BLaER1 treated with 17β-estradiol and CSF1 and Interleukin-3, amounts not matched to agents 10 nM and 100 nM (cell line): Measurements from ENCODE around the gene CFAP46.

Source experiments
- H3K27ac ChIP-seq, 11 experiments: shearing (Covaris generic); formaldehyde crosslinking; 2 replicates each; pipeline ENCODE4 v1.8.1; 2022
- H3K27me3 ChIP-seq, 11 experiments: shearing (Covaris generic); formaldehyde crosslinking; 2 replicates each; pipeline ENCODE4 v1.8.1; 2022
- H3K36me3 ChIP-seq, 11 experiments: shearing (Covaris generic); formaldehyde crosslinking; 2 replicates each; pipeline ENCODE4 v1.8.1; 2022
- H3K4me1 ChIP-seq, 10 experiments: shearing (Covaris generic); formaldehyde crosslinking; 2 replicates each; pipeline ENCODE4 v1.8.1; 2022
- H3K4me2 ChIP-seq, 11 experiments: shearing (Covaris generic); formaldehyde crosslinking; 2 replicates each; pipeline ENCODE4 v1.8.1; 2022
- H3K4me3 ChIP-seq, 10 experiments: shearing (Covaris generic); formaldehyde crosslinking; 2 replicates each; pipeline ENCODE4 v1.8.1; 2022
- H3K9ac ChIP-seq, 11 experiments: shearing (Covaris generic); formaldehyde crosslinking; 2 replicates each; pipeline ENCODE4 v1.8.1; 2022
- H3K9me3 ChIP-seq, 11 experiments: shearing (Covaris generic); formaldehyde crosslinking; replicated peaks in 1 of 11; 2 replicates each; pipeline ENCODE4 v1.8.1; 2022
- H4K20me1 ChIP-seq, 11 experiments: shearing (Covaris generic); formaldehyde crosslinking; 2 replicates each; pipeline ENCODE4 v1.8.1; 2022
- Cebpa-rat ChIP-seq, 11 experiments: shearing (Covaris generic); IDR thresholded peaks; 2 replicates each; pipeline ENCODE4 v1.8.1; 2022

The CFAP46 gene

GRCh38 chr10:132811891-132812481 is 130.4 kb downstream of the CFAP46 start:
- no peak overlapping the region for H3K27ac ChIP-seq

GRCh38 chr10:132810807-132811700 is 131.3 kb downstream of the CFAP46 start:
- no peaks in the 10 kb centered on the region for H3K27me3 ChIP-seq
- no peak overlapping the region for H3K4me3 ChIP-seq
- H3K9ac ChIP-seq: no peak overlapping the region
- H3K9me3 ChIP-seq: no peaks in the 10 kb centered on the region
- H3K4me1 ChIP-seq: peaks cover 0 to 33% (median 20%) of the 10 kb centered on the region in 10 experiments; a peak in 13 of 20 replicates
- no peak overlapping the region for H3K27ac ChIP-seq
- no peak for TF ChIP-seq Cebpa-rat (IDR thresholded peaks at IDR 0.05)
- H4K20me1 ChIP-seq: peaks cover 0 to 21% (median 0%) of the 10 kb centered on the region in 11 experiments; a peak in 2 of 22 replicates
- H3K4me2 ChIP-seq: no peak overlapping the region
- H3K36me3 ChIP-seq: no peaks in the 10 kb centered on the region

More at GRCh38 chr10:132811891-132812481, 130.4 kb downstream of the CFAP46 start:
- Histone ChIP-seq H4K20me1 (peaks cover 0 to 21% (median 0%) of the 10 kb centered on the region in 11 experiments; a peak in 2 of 22 replicates), H3K36me3 (no peaks in the 10 kb centered on the region), H3K4me2 (no peak overlapping the region), H3K4me3 (no peak overlapping the region), H3K9me3 (peaks cover 0 to 4% (median 0%) of the 10 kb centered on the region in 11 experiments; a peak in 2 of 22 replicates), H3K9ac (no peak overlapping the region), H3K4me1 (peaks cover 0 to 33% (median 21%) of the 10 kb centered on the region in 10 experiments; a peak in 12 of 20 replicates), H3K27me3 (no peaks in the 10 kb centered on the region)
- no peak for TF ChIP-seq Cebpa-rat (IDR thresholded peaks at IDR 0.05)

DNA sequence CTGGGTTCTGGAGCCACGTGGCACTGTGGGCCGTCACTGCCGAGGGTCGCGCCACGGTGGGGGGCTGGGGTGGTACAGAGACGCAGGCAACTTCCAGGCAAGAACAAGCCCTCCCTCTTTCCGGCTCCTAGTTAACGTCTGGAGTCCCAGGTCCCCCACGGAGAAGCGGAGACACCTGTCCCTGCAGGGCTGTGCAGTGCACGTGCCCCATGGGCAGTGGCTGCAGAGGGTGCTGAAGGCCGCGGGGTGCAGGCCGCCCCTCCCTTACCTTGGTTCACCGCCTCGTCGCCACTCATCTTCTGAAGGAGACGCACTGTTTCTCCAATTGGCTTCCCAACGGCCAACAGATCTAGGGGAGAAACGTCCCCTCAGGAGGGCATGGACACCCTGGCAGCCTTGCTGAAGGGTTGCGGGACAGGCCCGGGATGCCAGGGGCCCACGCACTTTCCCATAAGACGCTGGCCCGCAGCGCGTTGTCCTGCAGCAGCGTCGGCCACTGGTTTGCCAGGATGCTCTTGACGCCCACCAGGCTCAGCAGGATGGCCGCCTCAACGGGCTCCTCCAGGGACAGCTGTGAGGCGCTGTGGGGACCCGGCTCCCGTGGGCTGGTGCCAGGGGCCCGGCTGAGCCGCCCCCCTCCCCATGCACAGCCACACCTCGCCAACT is 132.1 kb downstream of the CFAP46 start:
- H3K27ac ChIP-seq: no peak overlapping the region
- no peaks in the 10 kb centered on the region for H3K36me3 ChIP-seq
- H3K4me2 ChIP-seq: no peak overlapping the region
- no peaks in the 10 kb centered on the region for H3K27me3 ChIP-seq
- peaks cover 0 to 33% (median 20%) of the 10 kb centered on the region in 10 experiments; a peak in 15 of 20 replicates for H3K4me1 ChIP-seq
- H3K9ac ChIP-seq: no peak overlapping the region
- no peak for TF ChIP-seq Cebpa-rat (IDR thresholded peaks at IDR 0.05)
- no peak overlapping the region for H3K4me3 ChIP-seq
- no peaks in the 10 kb centered on the region for H3K9me3 ChIP-seq
- H4K20me1 ChIP-seq: peaks cover 0 to 21% (median 0%) of the 10 kb centered on the region in 11 experiments; a peak in 2 of 22 replicates

DNA sequence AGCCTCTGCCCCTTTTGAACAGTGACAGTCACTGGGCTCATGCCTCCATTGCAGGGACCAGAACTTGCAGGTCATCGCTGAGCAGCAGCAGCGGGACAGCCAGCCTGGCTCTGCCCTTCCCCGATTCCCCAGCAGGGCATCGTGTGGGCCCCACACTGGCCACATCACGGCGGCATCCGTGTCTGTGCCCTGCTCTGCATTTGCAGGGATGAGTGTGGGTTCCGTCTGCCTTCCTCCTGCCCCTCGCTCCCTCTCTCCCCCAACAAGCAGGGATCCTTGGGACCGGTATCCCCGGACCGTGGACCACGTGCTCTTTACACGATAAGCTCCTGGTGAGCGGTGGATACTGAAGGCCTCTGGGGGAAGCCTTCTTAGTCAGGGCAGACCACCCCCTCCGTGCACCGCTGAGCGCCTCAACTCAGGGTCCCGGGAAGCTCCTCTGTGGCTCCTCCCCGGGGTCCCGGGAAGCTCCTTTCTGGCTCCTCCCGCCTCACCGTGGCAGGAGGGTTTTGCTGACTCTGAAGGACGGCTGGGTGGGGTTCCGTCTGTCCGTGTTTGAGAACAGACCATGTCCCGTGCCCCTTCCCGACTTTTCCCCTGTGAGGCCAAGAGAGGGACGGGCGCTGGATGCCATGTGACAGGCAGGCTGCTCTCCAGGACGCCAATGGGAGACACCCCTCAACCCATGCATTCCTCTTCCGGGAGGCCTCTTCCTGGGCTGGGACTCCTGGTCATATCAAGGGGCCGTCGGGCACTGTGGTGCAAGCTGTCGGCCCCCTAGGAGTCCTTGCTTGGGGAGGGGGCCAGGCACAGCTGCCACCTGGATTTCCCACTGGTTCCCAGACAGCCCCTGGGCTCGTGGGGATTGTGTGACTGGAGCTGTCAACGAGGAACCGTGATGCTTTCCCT is 132.9 kb downstream of the CFAP46 start:
- no peak for TF ChIP-seq Cebpa-rat (IDR thresholded peaks at IDR 0.05)
- H3K9ac ChIP-seq: no peak overlapping the region
- no peak overlapping the region for H3K4me2 ChIP-seq

DNA sequence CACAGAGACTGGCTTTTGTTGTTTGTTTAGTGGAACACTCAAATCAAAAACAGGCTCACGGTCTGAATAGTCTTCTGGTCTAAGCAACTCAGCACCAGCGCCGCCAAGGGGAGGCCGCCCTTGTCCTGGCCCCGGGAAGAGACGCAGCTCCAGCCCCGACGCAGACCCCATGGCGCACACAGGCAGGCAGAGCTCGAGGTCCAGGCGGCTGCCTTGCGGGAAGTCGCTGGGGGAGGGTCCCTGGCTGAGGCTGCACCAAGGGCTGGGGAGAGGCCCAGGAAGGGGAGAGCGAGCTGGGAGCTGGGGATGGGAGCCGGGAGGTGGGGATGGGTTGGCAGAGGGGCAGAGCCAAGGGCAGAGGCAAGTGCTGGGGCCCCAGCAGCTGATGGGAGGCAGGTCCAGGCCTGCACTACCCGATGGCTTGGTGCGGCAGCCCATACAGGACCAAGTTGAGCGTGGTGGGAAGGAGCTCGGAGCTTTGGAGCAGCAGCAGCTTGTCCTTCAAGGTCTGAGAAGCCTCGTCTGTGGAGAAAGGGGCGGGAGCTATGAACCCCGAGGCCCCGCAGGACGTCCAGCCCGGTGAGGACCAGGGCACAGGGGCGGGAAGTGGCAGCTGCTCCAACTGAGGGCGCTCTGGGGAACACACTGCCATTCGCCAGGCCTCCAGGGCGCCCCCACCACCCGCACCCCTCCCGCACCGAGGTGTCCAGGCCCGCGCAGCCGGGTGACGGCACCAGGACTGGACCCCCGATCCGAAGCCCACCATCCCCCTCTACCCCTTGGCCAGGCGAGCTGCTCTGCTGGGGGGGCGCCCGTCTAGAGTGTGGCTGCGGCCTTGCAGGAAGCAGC is 133.8 kb downstream of the CFAP46 start:
- Histone ChIP-seq H3K4me1 (peaks cover 0 to 24% (median 18%) of the 10 kb centered on the region in 10 experiments; a peak in 15 of 20 replicates), H3K4me2 (no peak overlapping the region), H3K36me3 (no peaks in the 10 kb centered on the region), H3K9ac (no peak overlapping the region), H4K20me1 (peaks cover 0 to 17% (median 0%) of the 10 kb centered on the region in 11 experiments; a peak in 1 of 22 replicates), H3K27ac (no peak overlapping the region), H3K27me3 (no peaks in the 10 kb centered on the region), H3K9me3 (no peaks in the 10 kb centered on the region), H3K4me3 (no peak overlapping the region)
- no peak for TF ChIP-seq Cebpa-rat (IDR thresholded peaks at IDR 0.05)

More for the DNA sequence above, 132.9 kb downstream of the CFAP46 start:
- no peaks in the 10 kb centered on the region for H3K27me3 ChIP-seq
- peaks cover 0 to 21% (median 0%) of the 10 kb centered on the region in 11 experiments; a peak in 2 of 22 replicates for H4K20me1 ChIP-seq
- no peaks in the 10 kb centered on the region for H3K36me3 ChIP-seq
- H3K4me3 ChIP-seq: no peak overlapping the region
- H3K4me1 ChIP-seq: peaks cover 0 to 32% (median 21%) of the 10 kb centered on the region in 10 experiments; a peak in 15 of 20 replicates
- no peaks in the 10 kb centered on the region for H3K9me3 ChIP-seq
- no peak overlapping the region for H3K27ac ChIP-seq

DNA sequence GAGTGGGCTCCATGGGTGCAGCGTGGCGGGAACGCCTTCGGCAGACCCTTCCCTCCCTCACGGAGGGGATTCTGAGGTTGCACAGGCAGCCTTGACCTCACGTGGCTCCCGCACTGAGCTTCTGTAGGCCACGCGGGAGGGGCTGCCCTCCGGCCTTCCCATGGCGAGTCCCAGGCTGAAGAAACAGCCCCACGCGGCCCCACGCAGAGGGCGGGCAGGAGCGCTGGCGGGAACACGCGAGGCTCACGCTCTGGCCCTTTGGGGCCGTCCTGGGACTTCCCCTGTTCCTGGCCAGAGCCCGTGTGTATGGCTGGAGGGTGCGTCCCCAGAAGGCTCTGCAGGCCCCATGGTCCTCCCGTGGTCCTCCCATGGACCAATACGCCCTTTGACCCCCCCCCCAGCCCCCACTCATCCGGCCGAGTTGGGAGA is 134.7 kb downstream of the CFAP46 start:
- no peaks in the 10 kb centered on the region for H3K27me3 ChIP-seq
- peaks cover 0 to 24% (median 18%) of the 10 kb centered on the region in 10 experiments; a peak in 15 of 20 replicates for H3K4me1 ChIP-seq
- no peak overlapping the region for H3K4me2 ChIP-seq
- no peak overlapping the region for H3K27ac ChIP-seq
- H4K20me1 ChIP-seq: peaks cover 0 to 17% (median 0%) of the 10 kb centered on the region in 11 experiments; a peak in 1 of 22 replicates
- no peaks in the 10 kb centered on the region for H3K9me3 ChIP-seq
- no peak overlapping the region for H3K4me3 ChIP-seq
- no peak overlapping the region for H3K9ac ChIP-seq
- no peaks in the 10 kb centered on the region for H3K36me3 ChIP-seq
- TF ChIP-seq Cebpa-rat (IDR thresholded peaks at IDR 0.05): no peak

GRCh38 chr10:132806561-132807003 is 135.8 kb downstream of the CFAP46 start:
- Histone ChIP-seq H3K36me3 (no peaks in the 10 kb centered on the region), H4K20me1 (peaks cover 0 to 17% (median 0%) of the 10 kb centered on the region in 11 experiments; a peak in 1 of 22 replicates), H3K9ac (no peak overlapping the region), H3K4me1 (peaks cover 0 to 24% (median 18%) of the 10 kb centered on the region in 10 experiments; a peak in 15 of 20 replicates), H3K4me2 (peak overlapping the region in 1 of 11 experiments; percentile 30; a peak in 1 of 22 replicates), H3K27me3 (no peaks in the 10 kb centered on the region), H3K4me3 (no peak overlapping the region), H3K27ac (no peak overlapping the region), H3K9me3 (peaks cover 0 to 8% (median 6%) of the 10 kb centered on the region in 11 experiments; a peak in 14 of 22 replicates)
- TF ChIP-seq Cebpa-rat (IDR thresholded peaks at IDR 0.05): no peak
